Muscle layer of colon (tissue), 2 donors: ENCODE results near the gene SIM2.
"Not testable (repeated sequence)": the region's sequence is repeated elsewhere in the genome, so short reads cannot be mapped to it uniquely, and the experiment has no call there.

Source experiments
- H3K27ac ChIP-seq: one replicate; pipeline ENCODE4 v1.7.0; 2013; ENCODE audit warnings: low read depth, mild to moderate bottlenecking, low read length, moderate library complexity
- H3K27me3 ChIP-seq, 2 donors: one replicate each; pipeline ENCODE4 v1.7.0; 2013; ENCODE audit warnings: low read length in 2 of 2, mild to moderate bottlenecking in 2 of 2; ENCODE audit not compliant: insufficient read depth in 2 of 2, control insufficient read depth in 1 of 2
- H3K36me3 ChIP-seq: one replicate; pipeline ENCODE4 v1.7.0; 2013; ENCODE audit warnings: mild to moderate bottlenecking, low read length; ENCODE audit not compliant: insufficient read depth
- H3K4me1 ChIP-seq: one replicate; pipeline ENCODE4 v1.7.0; 2013; ENCODE audit warnings: mild to moderate bottlenecking, low read length; ENCODE audit not compliant: insufficient read depth
- H3K4me3 ChIP-seq, 2 donors: one replicate each; pipeline ENCODE4 v1.7.0; 2013; ENCODE audit warnings: low read length in 2 of 2, low read depth in 1 of 2, mild to moderate bottlenecking in 1 of 2, moderate library complexity in 1 of 2
- H3K9ac ChIP-seq: one replicate; pipeline ENCODE4 v1.7.0; 2013; ENCODE audit warnings: low read length
- H3K9me3 ChIP-seq: one replicate; pipeline ENCODE4 v1.7.0; 2013; ENCODE audit warnings: mild to moderate bottlenecking, low read length
- donor health status: abdominal sarcoma.
- donor health status: Adenocarcinoma of cecum.

SIM2 gene

GRCh38 chr21:36668713-36669112 lies 30.2 kb upstream of the SIM2 start:
- peaks cover 0 to 4% of the 10 kb centered on the region in 2 donors for H3K27me3 ChIP-seq
- no peaks in the 10 kb centered on the region for H3K4me1 ChIP-seq

DNA sequence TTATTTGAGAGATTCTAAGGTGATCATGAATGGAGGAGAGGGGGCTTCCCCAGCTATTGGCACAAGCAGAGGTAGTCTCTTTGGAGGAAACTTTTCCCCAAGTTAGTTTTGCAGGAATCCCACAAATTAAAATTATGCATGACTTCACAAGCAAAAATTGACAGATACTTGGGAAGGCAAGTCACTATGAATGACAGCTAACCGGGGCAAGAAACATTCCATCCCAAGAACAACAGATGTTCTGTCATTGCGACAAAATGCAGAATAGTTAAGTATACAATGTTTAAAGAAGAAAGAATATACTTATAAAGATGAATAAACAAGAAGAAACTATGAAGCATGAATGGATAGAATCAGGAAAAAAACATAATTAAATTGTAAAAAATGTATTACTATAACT lies 27.1 kb upstream of the SIM2 start:
- peaks cover 0 to 4% of the 10 kb centered on the region in 2 donors for H3K27me3 ChIP-seq
- H3K9ac ChIP-seq, result no peak overlapping the region
- no peak overlapping the region for H3K4me3 ChIP-seq
- no peak overlapping the region for H3K27ac ChIP-seq
- H3K4me1 ChIP-seq, result no peaks in the 10 kb centered on the region
- H3K9me3 ChIP-seq, result no peaks in the 10 kb centered on the region
- no peaks in the 10 kb centered on the region for H3K36me3 ChIP-seq

More at GRCh38 chr21:36668713-36669112, 30.2 kb upstream of the SIM2 start:
- Histone ChIP-seq H3K9ac (no peak overlapping the region), H3K4me3 (no peak overlapping the region), H3K36me3 (no peaks in the 10 kb centered on the region), H3K27ac (no peak overlapping the region), H3K9me3 (no peaks in the 10 kb centered on the region)

DNA sequence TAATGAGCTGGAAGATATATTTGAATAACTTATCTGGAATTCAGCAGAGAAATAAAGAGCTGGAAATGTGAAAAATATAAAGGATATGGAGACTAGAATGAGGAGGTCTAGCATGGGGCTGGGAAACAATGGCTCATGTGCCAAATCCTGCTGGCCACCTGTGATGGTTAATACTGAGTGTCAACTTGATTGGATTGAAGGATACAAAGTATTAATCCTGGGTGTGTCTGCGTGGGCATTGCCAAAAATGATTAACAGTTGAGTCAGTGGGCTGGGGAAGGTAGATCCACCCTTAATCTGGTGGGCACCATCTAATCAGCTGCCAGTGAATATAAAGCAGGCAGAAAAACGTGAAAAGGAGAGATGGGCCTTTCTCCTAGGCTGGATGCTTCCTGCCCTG lies 26.6 kb upstream of the SIM2 start:
- not testable (repeated sequence) for H3K27ac ChIP-seq, H3K27me3 ChIP-seq, H3K9ac ChIP-seq, H3K9me3 ChIP-seq, H3K4me3 ChIP-seq, H3K4me1 ChIP-seq, H3K36me3 ChIP-seq

- Histone ChIP-seq H3K27me3 (peaks cover 0 to 1% of the 10 kb centered on the region in 2 donors), H3K9ac (no peak overlapping the region), H3K9me3 (no peaks in the 10 kb centered on the region), H3K36me3 (no peaks in the 10 kb centered on the region), H3K4me3 (no peak overlapping the region), H3K4me1 (no peaks in the 10 kb centered on the region), H3K27ac (no peak overlapping the region)
These were observed 26.2 kb upstream of the SIM2 start for GRCh38 chr21:36672737-36673136.

DNA sequence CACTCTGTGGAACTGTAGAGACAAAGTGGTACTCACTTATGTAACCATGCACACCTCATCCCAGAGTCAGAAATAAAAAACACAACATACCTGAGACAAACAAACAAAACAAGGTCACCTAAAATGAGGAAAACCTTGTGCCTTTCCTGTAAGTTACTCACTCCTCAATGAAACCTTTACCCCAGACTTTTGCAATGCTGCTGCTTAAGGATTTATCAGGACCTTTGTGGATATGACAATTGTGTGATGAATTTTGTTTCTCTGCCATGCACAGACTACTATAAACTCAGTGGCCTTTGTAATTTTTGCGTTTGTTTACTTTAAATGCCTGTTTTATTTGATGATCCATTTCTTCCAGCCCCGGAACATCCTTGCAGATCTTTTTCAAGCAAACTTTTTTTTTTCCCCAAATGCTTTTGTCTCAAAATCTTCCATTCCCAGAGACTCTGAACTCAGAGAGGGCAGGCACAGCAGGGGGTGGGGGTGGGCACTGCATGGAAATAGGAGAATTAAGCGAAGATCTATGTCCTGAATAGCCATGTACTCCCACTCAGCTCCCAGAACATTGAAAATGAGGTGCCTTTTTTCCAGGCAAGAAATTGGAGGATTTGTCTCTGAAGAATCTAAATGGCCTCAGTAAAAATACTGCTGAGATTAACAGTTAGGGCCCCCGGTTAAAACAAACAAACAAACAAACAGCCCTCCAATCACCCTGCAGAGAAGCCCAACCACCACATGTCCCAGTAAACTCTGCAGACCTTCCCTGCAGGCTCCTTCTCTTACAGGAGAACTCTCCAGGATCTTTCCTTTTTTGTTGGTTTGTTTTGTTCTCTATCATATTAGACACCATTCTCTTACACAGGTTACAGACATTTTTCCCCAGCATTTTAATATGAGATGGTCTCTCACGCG lies 22.6 kb upstream of the SIM2 start:
- H3K4me1 ChIP-seq, result no peaks in the 10 kb centered on the region
- no peak overlapping the region for H3K4me3 ChIP-seq
- no peaks in the 10 kb centered on the region for H3K36me3 ChIP-seq
- no peak overlapping the region for H3K9ac ChIP-seq
- no peak overlapping the region for H3K27ac ChIP-seq
- peaks cover 10% of the 10 kb centered on the region for H3K9me3 ChIP-seq
- peaks cover 0 to 4% of the 10 kb centered on the region in 2 donors for H3K27me3 ChIP-seq

- Histone ChIP-seq H3K27me3 (peaks cover 0 to 5% of the 10 kb centered on the region in 2 donors), H3K9me3 (peaks cover 14% of the 10 kb centered on the region), H3K4me3 (no peak overlapping the region), H3K36me3 (no peaks in the 10 kb centered on the region), H3K9ac (no peak overlapping the region), H3K4me1 (no peaks in the 10 kb centered on the region), H3K27ac (no peak overlapping the region)
These were observed 21.5 kb upstream of the SIM2 start for GRCh38 chr21:36677443-36677842.

DNA sequence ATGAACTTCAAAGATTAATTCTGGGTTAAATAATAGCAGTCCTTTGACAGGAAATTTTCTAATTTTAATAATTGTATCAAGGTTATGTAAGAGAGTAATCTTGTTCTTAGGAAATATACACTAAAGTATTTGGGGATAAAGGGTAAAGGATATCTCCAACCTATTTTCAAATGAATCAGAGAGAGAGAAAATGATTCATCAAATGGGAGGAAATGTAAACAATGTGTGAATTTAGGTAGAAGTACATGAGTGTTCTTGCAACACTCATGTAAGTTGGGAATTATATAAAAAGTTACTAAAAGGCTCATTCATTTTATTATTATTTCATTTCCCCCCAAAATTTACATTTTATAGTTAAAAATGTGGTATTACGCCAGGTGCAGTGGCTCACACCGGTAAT lies 20.4 kb upstream of the SIM2 start:
- no peak overlapping the region for H3K4me3 ChIP-seq
- no peaks in the 10 kb centered on the region for H3K4me1 ChIP-seq
- no peaks in the 10 kb centered on the region for H3K36me3 ChIP-seq
- H3K27me3 ChIP-seq, result peaks cover 0 to 5% of the 10 kb centered on the region in 2 donors
- H3K9ac ChIP-seq, result no peak overlapping the region
- no peak overlapping the region for H3K27ac ChIP-seq
- H3K9me3 ChIP-seq, result peaks cover 14% of the 10 kb centered on the region

GRCh38 chr21:36681117-36681631 lies 17.7 kb upstream of the SIM2 start:
- peaks cover 4 to 10% of the 10 kb centered on the region in 2 donors for H3K27me3 ChIP-seq
- no peaks in the 10 kb centered on the region for H3K4me1 ChIP-seq
- H3K9me3 ChIP-seq, result peaks cover 14% of the 10 kb centered on the region
- no peak overlapping the region for H3K9ac ChIP-seq
- no peaks in the 10 kb centered on the region for H3K36me3 ChIP-seq
- no peak overlapping the region for H3K27ac ChIP-seq
- no peak overlapping the region for H3K4me3 ChIP-seq

GRCh38 chr21:36684957-36685714 lies 13.8 kb upstream of the SIM2 start:
- no peak overlapping the region for H3K9ac ChIP-seq
- no peaks in the 10 kb centered on the region for H3K4me1 ChIP-seq
- no peak overlapping the region for H3K4me3 ChIP-seq
- H3K27ac ChIP-seq, result no peak overlapping the region
- H3K27me3 ChIP-seq, result peaks cover 15 to 20% of the 10 kb centered on the region in 2 donors
- H3K9me3 ChIP-seq, result peaks cover 14% of the 10 kb centered on the region
- no peaks in the 10 kb centered on the region for H3K36me3 ChIP-seq

GRCh38 chr21:36686955-36687354 lies 12.0 kb upstream of the SIM2 start:
- no peaks in the 10 kb centered on the region for H3K36me3 ChIP-seq
- H3K27ac ChIP-seq, result no peak overlapping the region
- no peak overlapping the region for H3K4me3 ChIP-seq
- no peak overlapping the region for H3K9ac ChIP-seq
- H3K27me3 ChIP-seq, result peaks cover 26 to 29% of the 10 kb centered on the region in 2 donors
- H3K4me1 ChIP-seq, result no peaks in the 10 kb centered on the region
- H3K9me3 ChIP-seq, result no peaks in the 10 kb centered on the region

- Histone ChIP-seq H3K36me3 (no peaks in the 10 kb centered on the region), H3K4me1 (no peaks in the 10 kb centered on the region), H3K9me3 (no peaks in the 10 kb centered on the region), H3K4me3 (no peak overlapping the region), H3K27me3 (peaks cover 39 to 43% of the 10 kb centered on the region in 2 donors), H3K9ac (no peak overlapping the region), H3K27ac (no peak overlapping the region)
These were observed 10.6 kb upstream of the SIM2 start for GRCh38 chr21:36688324-36688723.
